Measurements from ENCODE around the gene LDB2. TPM values are rescaled to one million over a fixed set of nuclear protein-coding genes. Genes with fewer than 3 reads are reported as not detected.

LDB2 gene
- total and polyA plus RNA-seq, 2 of the 8 experiments (the other 6 are each of a cell fraction or from before 2014, with no cell fraction given): 57.0 to 140 TPM

DNA sequence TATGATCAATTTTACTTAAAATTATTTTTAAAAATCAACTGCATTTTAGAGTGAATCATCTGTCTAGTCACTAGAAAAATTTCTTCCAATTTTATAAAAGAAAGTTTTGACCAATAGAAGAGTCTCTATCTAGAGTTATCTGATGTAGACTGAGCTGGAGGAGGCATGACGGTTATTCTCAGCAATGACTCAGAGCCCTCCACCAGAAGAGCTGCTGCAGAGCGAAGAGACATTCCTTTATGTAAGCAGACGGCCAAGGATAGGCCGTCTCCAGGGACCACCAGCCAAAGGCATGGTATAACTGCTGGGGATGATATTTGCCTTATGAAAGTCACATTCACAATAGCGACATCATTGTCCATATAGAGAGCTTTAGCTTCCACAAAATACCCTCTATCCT lies 23.0 kb downstream of the LDB2 start (continued):
- TF ChIP-seq, protein P1, sequence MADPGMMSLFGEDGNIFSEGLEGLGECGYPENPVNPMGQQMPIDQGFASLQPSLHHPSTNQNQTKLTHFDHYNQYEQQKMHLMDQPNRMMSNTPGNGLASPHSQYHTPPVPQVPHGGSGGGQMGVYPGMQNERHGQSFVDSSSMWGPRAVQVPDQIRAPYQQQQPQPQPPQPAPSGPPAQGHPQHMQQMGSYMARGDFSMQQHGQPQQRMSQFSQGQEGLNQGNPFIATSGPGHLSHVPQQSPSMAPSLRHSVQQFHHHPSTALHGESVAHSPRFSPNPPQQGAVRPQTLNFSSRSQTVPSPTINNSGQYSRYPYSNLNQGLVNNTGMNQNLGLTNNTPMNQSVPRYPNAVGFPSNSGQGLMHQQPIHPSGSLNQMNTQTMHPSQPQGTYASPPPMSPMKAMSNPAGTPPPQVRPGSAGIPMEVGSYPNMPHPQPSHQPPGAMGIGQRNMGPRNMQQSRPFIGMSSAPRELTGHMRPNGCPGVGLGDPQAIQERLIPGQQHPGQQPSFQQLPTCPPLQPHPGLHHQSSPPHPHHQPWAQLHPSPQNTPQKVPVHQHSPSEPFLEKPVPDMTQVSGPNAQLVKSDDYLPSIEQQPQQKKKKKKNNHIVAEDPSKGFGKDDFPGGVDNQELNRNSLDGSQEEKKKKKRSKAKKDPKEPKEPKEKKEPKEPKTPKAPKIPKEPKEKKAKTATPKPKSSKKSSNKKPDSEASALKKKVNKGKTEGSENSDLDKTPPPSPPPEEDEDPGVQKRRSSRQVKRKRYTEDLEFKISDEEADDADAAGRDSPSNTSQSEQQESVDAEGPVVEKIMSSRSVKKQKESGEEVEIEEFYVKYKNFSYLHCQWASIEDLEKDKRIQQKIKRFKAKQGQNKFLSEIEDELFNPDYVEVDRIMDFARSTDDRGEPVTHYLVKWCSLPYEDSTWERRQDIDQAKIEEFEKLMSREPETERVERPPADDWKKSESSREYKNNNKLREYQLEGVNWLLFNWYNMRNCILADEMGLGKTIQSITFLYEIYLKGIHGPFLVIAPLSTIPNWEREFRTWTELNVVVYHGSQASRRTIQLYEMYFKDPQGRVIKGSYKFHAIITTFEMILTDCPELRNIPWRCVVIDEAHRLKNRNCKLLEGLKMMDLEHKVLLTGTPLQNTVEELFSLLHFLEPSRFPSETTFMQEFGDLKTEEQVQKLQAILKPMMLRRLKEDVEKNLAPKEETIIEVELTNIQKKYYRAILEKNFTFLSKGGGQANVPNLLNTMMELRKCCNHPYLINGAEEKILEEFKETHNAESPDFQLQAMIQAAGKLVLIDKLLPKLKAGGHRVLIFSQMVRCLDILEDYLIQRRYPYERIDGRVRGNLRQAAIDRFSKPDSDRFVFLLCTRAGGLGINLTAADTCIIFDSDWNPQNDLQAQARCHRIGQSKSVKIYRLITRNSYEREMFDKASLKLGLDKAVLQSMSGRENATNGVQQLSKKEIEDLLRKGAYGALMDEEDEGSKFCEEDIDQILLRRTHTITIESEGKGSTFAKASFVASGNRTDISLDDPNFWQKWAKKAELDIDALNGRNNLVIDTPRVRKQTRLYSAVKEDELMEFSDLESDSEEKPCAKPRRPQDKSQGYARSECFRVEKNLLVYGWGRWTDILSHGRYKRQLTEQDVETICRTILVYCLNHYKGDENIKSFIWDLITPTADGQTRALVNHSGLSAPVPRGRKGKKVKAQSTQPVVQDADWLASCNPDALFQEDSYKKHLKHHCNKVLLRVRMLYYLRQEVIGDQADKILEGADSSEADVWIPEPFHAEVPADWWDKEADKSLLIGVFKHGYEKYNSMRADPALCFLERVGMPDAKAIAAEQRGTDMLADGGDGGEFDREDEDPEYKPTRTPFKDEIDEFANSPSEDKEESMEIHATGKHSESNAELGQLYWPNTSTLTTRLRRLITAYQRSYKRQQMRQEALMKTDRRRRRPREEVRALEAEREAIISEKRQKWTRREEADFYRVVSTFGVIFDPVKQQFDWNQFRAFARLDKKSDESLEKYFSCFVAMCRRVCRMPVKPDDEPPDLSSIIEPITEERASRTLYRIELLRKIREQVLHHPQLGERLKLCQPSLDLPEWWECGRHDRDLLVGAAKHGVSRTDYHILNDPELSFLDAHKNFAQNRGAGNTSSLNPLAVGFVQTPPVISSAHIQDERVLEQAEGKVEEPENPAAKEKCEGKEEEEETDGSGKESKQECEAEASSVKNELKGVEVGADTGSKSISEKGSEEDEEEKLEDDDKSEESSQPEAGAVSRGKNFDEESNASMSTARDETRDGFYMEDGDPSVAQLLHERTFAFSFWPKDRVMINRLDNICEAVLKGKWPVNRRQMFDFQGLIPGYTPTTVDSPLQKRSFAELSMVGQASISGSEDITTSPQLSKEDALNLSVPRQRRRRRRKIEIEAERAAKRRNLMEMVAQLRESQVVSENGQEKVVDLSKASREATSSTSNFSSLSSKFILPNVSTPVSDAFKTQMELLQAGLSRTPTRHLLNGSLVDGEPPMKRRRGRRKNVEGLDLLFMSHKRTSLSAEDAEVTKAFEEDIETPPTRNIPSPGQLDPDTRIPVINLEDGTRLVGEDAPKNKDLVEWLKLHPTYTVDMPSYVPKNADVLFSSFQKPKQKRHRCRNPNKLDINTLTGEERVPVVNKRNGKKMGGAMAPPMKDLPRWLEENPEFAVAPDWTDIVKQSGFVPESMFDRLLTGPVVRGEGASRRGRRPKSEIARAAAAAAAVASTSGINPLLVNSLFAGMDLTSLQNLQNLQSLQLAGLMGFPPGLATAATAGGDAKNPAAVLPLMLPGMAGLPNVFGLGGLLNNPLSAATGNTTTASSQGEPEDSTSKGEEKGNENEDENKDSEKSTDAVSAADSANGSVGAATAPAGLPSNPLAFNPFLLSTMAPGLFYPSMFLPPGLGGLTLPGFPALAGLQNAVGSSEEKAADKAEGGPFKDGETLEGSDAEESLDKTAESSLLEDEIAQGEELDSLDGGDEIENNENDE (IDR thresholded peaks at IDR 0.05; ENCODE audit: insufficient replicate concordance, low read length): no peak
- TF ChIP-seq SAP30 (IDR thresholded peaks at IDR 0.05; ENCODE audit: insufficient read depth, insufficient replicate concordance, low read length): no peak

Data from H1 (cell line).